GM23338 (cell line): ENCODE results near the gene RAB20. TPM values are rescaled to one million over a fixed set of nuclear protein-coding genes. Genes with fewer than 3 reads are reported as not detected.

ENCODE experiments used
- ATAC-seq: fragments of 200-7000 bp; cut with Tn5 transposase; 3 replicates; pipeline ENCODE4 v1.9.1; 2020
- DNase-seq: peaks from one replicate; pipeline ENCODE4 v3.0.0-alpha.2; 2015; ENCODE audit warnings: low spot score
- H2AFZ ChIP-seq: fragments of 200-600 bp; sonication (generic); 2 replicates; pipeline ENCODE4 v1.8.0; 2016; ENCODE audit warnings: antibody characterized with exemption, mild to moderate bottlenecking, moderate library complexity
- H3F3A ChIP-seq: fragments of 200-600 bp; sonication (generic); replicated peaks from 2 replicates; pipeline ENCODE4 v1.8.0; 2017; ENCODE audit warnings: antibody characterized with exemption, mixed run types, low read depth
- H3K27ac ChIP-seq: fragments of 200-600 bp; sonication (generic); 2 replicates; pipeline ENCODE4 v1.6.1; 2016; ENCODE audit warnings: low read depth
- H3K27me3 ChIP-seq: fragments of 200-600 bp; sonication (generic); 2 replicates; pipeline ENCODE4 v1.8.0; 2016; ENCODE audit warnings: mild to moderate bottlenecking, mixed run types, moderate library complexity; ENCODE audit not compliant: insufficient read depth
- H3K36me3 ChIP-seq: fragments of 200-600 bp; sonication (generic); 2 replicates; pipeline ENCODE4 v1.8.0; 2016; ENCODE audit warnings: mild to moderate bottlenecking; ENCODE audit not compliant: insufficient read depth
- H3K4me1 ChIP-seq: fragments of 200-600 bp; sonication (generic); 2 replicates; pipeline ENCODE4 v1.8.0; 2016; ENCODE audit warnings: mild to moderate bottlenecking, moderate library complexity; ENCODE audit not compliant: insufficient read depth
- H3K4me2 ChIP-seq: fragments of 200-600 bp; sonication (generic); 2 replicates; pipeline ENCODE4 v1.7.1; 2017; ENCODE audit warnings: mixed run types
- H3K4me3 ChIP-seq: fragments of 200-600 bp; sonication (generic); 2 replicates; pipeline ENCODE4 v1.6.1; 2016; ENCODE audit warnings: mixed run types
- H3K79me2 ChIP-seq: fragments of 200-600 bp; sonication (generic); replicated peaks from 2 replicates; pipeline ENCODE4 v1.8.0; 2017; ENCODE audit warnings: mild to moderate bottlenecking; ENCODE audit not compliant: insufficient read depth
- H3K9me2 ChIP-seq: fragments of 200-600 bp; sonication (generic); 2 replicates; pipeline ENCODE4 v1.8.0; 2017; ENCODE audit not compliant: insufficient read depth
- H4K20me1 ChIP-seq: fragments of 200-600 bp; sonication (generic); replicated peaks from 2 replicates; pipeline ENCODE4 v1.8.0; 2017; ENCODE audit warnings: mild to moderate bottlenecking; ENCODE audit not compliant: insufficient read depth
- H3K27ac Mint-ChIP-seq: 2 replicates; pipeline ENCODE4 v1.8.0; 2020; ENCODE audit warnings: inconsistent platforms, mild to moderate bottlenecking, moderate library complexity, mixed read lengths
- H3K27me3 Mint-ChIP-seq: 3 replicates; pipeline ENCODE4 v1.8.0; 2022; ENCODE audit warnings: low read depth, mild to moderate bottlenecking, moderate library complexity, mixed read lengths, inconsistent platforms; ENCODE audit not compliant: insufficient read depth, poor library complexity
- H3K36me3 Mint-ChIP-seq: 3 replicates; pipeline ENCODE4 v1.8.0; 2021; ENCODE audit warnings: low read depth, mild to moderate bottlenecking, inconsistent platforms, moderate library complexity, mixed read lengths
- H3K4me1 Mint-ChIP-seq: 3 replicates; pipeline ENCODE4 v1.8.0; 2020; ENCODE audit warnings: mild to moderate bottlenecking, inconsistent platforms, mixed read lengths
- H3K4me3 Mint-ChIP-seq: 3 replicates; pipeline ENCODE4 v1.8.0; 2021; ENCODE audit warnings: moderate library complexity, mild to moderate bottlenecking, inconsistent platforms, mixed read lengths
- H3K9me3 Mint-ChIP-seq: 3 replicates; pipeline ENCODE4 v1.8.0; 2020; ENCODE audit warnings: moderate library complexity, mild to moderate bottlenecking, inconsistent platforms, mixed read lengths
- CREB1 ChIP-seq: fragments of 250-450 bp; sonication (Bioruptor Pico); IDR thresholded peaks from 2 replicates; pipeline ENCODE4 v1.5.0; 2020; ENCODE audit warnings: low read depth, mild to moderate bottlenecking, moderate library complexity
- EZH2phosphoT487 ChIP-seq: fragments of 200-600 bp; sonication (generic); IDR thresholded peaks from one replicate; pipeline ENCODE4 v1.8.1; 2018; ENCODE audit warnings: antibody characterized with exemption; ENCODE audit not compliant: unreplicated experiment
- NANOG ChIP-seq: IDR thresholded peaks from 2 replicates; pipeline ENCODE4 v1.6.1; 2016; ENCODE audit warnings: antibody characterized with exemption, borderline replicate concordance
- POLR2AphosphoS5 ChIP-seq: IDR thresholded peaks from 2 replicates; pipeline ENCODE4 v1.6.1; 2016; ENCODE audit warnings: antibody characterized with exemption, low read depth
- REST ChIP-seq: IDR thresholded peaks from one replicate; pipeline ENCODE4 v1.6.1; 2018; ENCODE audit warnings: antibody characterized with exemption; ENCODE audit not compliant: unreplicated experiment
- STAT1 ChIP-seq: IDR thresholded peaks from one replicate; pipeline ENCODE4 v1.6.1; 2016; ENCODE audit warnings: antibody characterized with exemption; ENCODE audit not compliant: unreplicated experiment
- ZNF331 ChIP-seq: fragments of 250-450 bp; sonication (Bioruptor Pico); IDR thresholded peaks from 2 replicates; pipeline ENCODE4 v1.5.0; 2020; ENCODE audit warnings: low read depth, mild to moderate bottlenecking, moderate library complexity
- ZNF462 ChIP-seq: fragments of 250-450 bp; sonication (Bioruptor Pico); IDR thresholded peaks from 2 replicates; pipeline ENCODE4 v1.5.0; 2020; ENCODE audit warnings: mild to moderate bottlenecking, moderate library complexity
- polyA plus RNA-seq: library from polyadenylated mRNA; unstranded; fragments of >200 nt; fragmentation: Nextera tagmentation; extraction: Ambion mirVana; gene quantifications from 2 replicates; pipeline ENCODE4 v1.2.1, GENCODE V29; 2016
- total RNA-seq: library from RNA; depleted of rRNA; stranded (reverse); fragments of >200 nt; shearing (Covaris generic); gene quantifications from 2 replicates; pipeline ENCODE4 v1.2.3, GENCODE V29; 2014

Gene RAB20
- total and polyA plus RNA-seq, 2 experiments from 2014 or later = 12.3 to 26.6 TPM

- 0 out of 2 replicates have a peak, but pooled peaks cover 4% of the 10 kb centered on the region for H3K36me3 ChIP-seq
- H3K4me3 ChIP-seq = no peak overlapping the region
- peaks cover 4% of the 10 kb centered on the region; the same call in 1 of the 3 replicates for H3K4me1 Mint-ChIP-seq
- no peak overlapping the region for H2AFZ ChIP-seq
- H3K27me3 ChIP-seq = no peaks in the 10 kb centered on the region
- no peak overlapping the region for H3K4me3 Mint-ChIP-seq
- H3K9me3 Mint-ChIP-seq = peaks cover 6% of the 10 kb centered on the region
- no peaks in the 10 kb centered on the region for H3K79me2 ChIP-seq
- H3K36me3 Mint-ChIP-seq = peaks cover 49% of the 10 kb centered on the region
- TF ChIP-seq POLR2AphosphoS5 (no peak), EZH2phosphoT487 (no peak), CREB1 (CRISPR knock-in tag) (no peak), NANOG (no peak), ZNF331 (CRISPR knock-in tag) (no peak)
- no peak overlapping the region for H3K4me2 ChIP-seq
- no peak for DNase-seq
- no peaks in the 10 kb centered on the region for H3F3A ChIP-seq
- no peaks in the 10 kb centered on the region for H4K20me1 ChIP-seq
- no peak overlapping the region for H3K27ac ChIP-seq
- H3K27me3 Mint-ChIP-seq = peaks cover 6% of the 10 kb centered on the region
- H3K9me2 ChIP-seq = no peaks in the 10 kb centered on the region
- H3K4me1 ChIP-seq = peaks cover 2% of the 10 kb centered on the region; the same call in 1 of the 2 replicates
- H3K27ac Mint-ChIP-seq = no peak overlapping the region
- no peak for ATAC-seq
Observed at GRCh38 chr13:110492679-110493593, 68.6 kb downstream of the RAB20 start.

GRCh38 chr13:110491869-110492678, 69.4 kb downstream of the RAB20 start:
- no peak for ATAC-seq
- Histone ChIP-seq H3K4me3 (no peak overlapping the region), H3K27me3 (no peaks in the 10 kb centered on the region), H3F3A (peaks cover 6% of the 10 kb centered on the region), H3K79me2 (no peaks in the 10 kb centered on the region), H2AFZ (no peak overlapping the region), H3K4me1 (peaks cover 10% of the 10 kb centered on the region), H3K4me2 (no peak overlapping the region), H3K36me3 (0 out of 2 replicates have a peak, but pooled peaks cover 4% of the 10 kb centered on the region), H3K9me2 (no peaks in the 10 kb centered on the region), H4K20me1 (no peaks in the 10 kb centered on the region), H3K27ac (no peak overlapping the region)
- no peak for DNase-seq
- H3K4me3 Mint-ChIP-seq = no peak overlapping the region
- peak overlapping the region; percentile 27; the same call in 1 of the 2 replicates for H3K27ac Mint-ChIP-seq
- peaks cover 12% of the 10 kb centered on the region for H3K4me1 Mint-ChIP-seq
- H3K9me3 Mint-ChIP-seq = peaks cover 6% of the 10 kb centered on the region
- H3K36me3 Mint-ChIP-seq = peaks cover 43% of the 10 kb centered on the region
- peaks cover 6% of the 10 kb centered on the region for H3K27me3 Mint-ChIP-seq
- TF ChIP-seq POLR2AphosphoS5 = no peak
- no peak for TF ChIP-seq REST
- TF ChIP-seq ZNF462 (CRISPR knock-in tag) = no peak
- TF ChIP-seq EZH2phosphoT487 = no peak
- TF ChIP-seq NANOG = no peak
- no peak for TF ChIP-seq ZNF331 (CRISPR knock-in tag)
- no peak for TF ChIP-seq STAT1
